ENCODE results near the gene SLC22A23. TPM values are rescaled to one million over a fixed set of nuclear protein-coding genes. Genes with fewer than 3 reads are reported as not detected.

Gene SLC22A23
- total and polyA plus RNA-seq, 12 donors: 2.3 to 18.5 (median 5.3) TPM

DNA sequence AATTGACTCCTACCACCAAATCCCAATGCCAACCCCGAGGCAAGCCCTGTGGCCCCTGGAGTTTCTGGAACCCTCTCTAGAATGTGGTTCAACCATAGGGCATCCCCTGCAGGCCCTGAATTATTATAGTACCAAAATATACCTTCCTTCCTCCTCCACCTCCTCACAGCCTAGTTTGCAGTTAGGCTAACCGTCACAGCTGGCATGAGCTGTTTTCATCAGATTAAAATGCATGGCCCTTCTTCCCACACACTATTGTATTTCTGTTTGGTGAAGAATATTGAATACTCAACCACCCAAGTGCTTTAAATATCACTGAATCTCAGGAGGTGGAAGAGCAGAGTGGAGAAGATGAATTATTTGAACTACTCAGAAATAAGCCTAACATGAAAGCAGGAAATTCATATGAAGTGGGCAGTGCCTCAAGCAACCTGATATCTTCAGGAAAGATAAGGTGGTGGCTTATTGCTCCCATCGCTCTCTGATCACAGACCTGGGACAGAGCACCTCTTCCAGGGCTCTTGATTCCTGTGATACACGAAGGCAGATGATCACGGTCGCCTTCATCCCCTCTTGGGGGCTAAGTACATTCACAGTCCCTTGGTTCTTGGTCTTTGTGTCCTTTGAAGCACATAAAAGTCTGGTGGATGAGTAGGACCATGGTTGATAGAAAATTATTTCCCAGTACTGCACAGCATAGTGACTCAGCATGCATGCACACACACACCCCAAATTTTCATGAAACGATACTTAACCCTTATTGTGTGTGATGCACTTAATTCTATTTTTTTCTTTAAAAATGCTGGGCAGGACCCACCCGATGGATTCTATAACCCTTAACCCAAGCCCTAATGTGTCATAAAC is 107.2 kb downstream of the SLC22A23 start:
- no peaks in the 10 kb centered on the region for H3K9me3 ChIP-seq (replicated peaks in 1 of 3)
- H3K4me1 ChIP-seq (replicated peaks in 1 of 2): peaks cover 1 to 9% of the 10 kb centered on the region in 2 donors
- DNase-seq: no peak
- H3K27ac ChIP-seq: no peak overlapping the region
- no peaks in the 10 kb centered on the region for H3K36me3 ChIP-seq (replicated peaks in 1 of 2)
- no peak overlapping the region for H3K4me3 ChIP-seq
- 87 to 91% (median 89%) methylated on average over 8 of the region's 8 CpGs for WGBS, 4 donors
- intact Hi-C loops (cut with DNase I): no loop called here
- H3K27me3 ChIP-seq: no peaks in the 10 kb centered on the region
- TF ChIP-seq CTCF (IDR thresholded peaks at IDR 0.05) (no peak), POLR2A (IDR thresholded peaks at IDR 0.05) (no peak)

GRCh38 chr6:3348821-3349220 is 108.0 kb downstream of the SLC22A23 start:
- Histone ChIP-seq H3K4me1 (replicated peaks in 1 of 2) (peaks cover 0 to 5% of the 10 kb centered on the region in 2 donors), H3K27me3 (no peaks in the 10 kb centered on the region), H3K4me3 (no peak overlapping the region), H3K27ac (no peak overlapping the region), H3K9me3 (replicated peaks in 1 of 3) (no peaks in the 10 kb centered on the region), H3K36me3 (replicated peaks in 1 of 2) (no peaks in the 10 kb centered on the region)
- intact Hi-C loops (cut with DNase I): no loop called here
- no peak for DNase-seq
- 80 to 88% (median 81%) methylated on average over 7 of the region's 7 CpGs for WGBS, 4 donors
- TF ChIP-seq POLR2A (IDR thresholded peaks at IDR 0.05): no peak
- TF ChIP-seq CTCF (IDR thresholded peaks at IDR 0.05): no peak

DNA sequence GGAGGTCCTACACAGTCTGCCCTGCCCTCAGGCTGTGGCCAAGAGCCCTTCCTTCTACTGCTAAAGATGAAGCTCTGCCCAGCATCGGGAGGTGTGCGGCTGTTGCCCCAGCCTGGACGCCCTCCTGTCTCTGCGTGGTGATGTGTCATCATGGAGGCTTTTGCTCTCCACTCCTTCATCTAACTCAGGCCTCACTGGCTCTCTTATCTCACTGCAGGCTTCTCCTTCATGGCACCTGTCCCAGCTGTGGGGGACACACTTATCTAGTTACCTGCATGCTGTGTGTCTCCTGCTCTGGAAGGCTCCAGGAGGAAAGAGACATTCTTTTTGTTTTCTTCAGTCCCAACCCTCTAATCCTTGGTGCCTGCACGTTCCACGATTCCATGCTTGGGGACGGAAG is 109.0 kb downstream of the SLC22A23 start:
- no peaks in the 10 kb centered on the region for H3K36me3 ChIP-seq (replicated peaks in 1 of 2)
- no peaks in the 10 kb centered on the region for H3K27me3 ChIP-seq
- no peak for TF ChIP-seq CTCF (IDR thresholded peaks at IDR 0.05)
- no peak for TF ChIP-seq POLR2A (IDR thresholded peaks at IDR 0.05)
- no peak for DNase-seq
- H3K27ac ChIP-seq: no peak overlapping the region
- peaks cover 0 to 5% of the 10 kb centered on the region in 2 donors for H3K4me1 ChIP-seq (replicated peaks in 1 of 2)
- 96 to 99% (median 97%) methylated on average over 7 of the region's 7 CpGs for WGBS, 4 donors
- H3K9me3 ChIP-seq (replicated peaks in 1 of 3): no peaks in the 10 kb centered on the region
- intact Hi-C loops (cut with DNase I): no loop called here
- no peak overlapping the region for H3K4me3 ChIP-seq

DNA sequence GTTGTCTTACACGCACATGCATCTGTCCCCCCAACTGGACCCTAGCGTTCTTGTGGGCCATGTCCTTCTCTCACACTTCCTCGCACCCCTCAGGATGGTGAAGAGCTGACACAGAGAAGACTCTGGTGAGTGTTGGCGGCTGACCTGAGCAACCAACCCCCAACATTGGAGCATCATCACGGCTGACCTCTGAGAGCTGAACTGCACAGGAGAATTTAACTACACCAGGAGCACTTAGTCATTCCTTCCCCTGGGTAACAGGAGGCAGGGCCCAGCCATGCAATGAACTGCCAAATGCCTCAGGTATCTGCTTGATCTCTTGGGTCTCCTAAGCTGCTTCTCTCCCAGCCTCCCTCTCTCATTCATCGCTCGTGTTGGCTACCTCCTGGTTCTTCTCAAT is 109.6 kb downstream of the SLC22A23 start:
- intact Hi-C loops (cut with DNase I): no loop called here
- Histone ChIP-seq H3K4me3 (no peak overlapping the region), H3K9me3 (replicated peaks in 1 of 3) (no peaks in the 10 kb centered on the region), H3K27me3 (no peaks in the 10 kb centered on the region), H3K27ac (no peak overlapping the region), H3K4me1 (replicated peaks in 1 of 2) (peaks cover 0 to 5% of the 10 kb centered on the region in 2 donors), H3K36me3 (replicated peaks in 1 of 2) (no peaks in the 10 kb centered on the region)
- DNase-seq: no peak
- TF ChIP-seq CTCF (IDR thresholded peaks at IDR 0.05) (no peak), POLR2A (IDR thresholded peaks at IDR 0.05) (no peak)
- 92 to 98% (median 95%) methylated on average over 7 of the region's 7 CpGs for WGBS, 4 donors

Data from adrenal gland (tissue), 12 donors.